Activated CD4-positive, alpha-beta T cell treated with anti-CD3 and anti-CD28 coated beads, Interleukin-2, amount 50 U/mL, for 24 hours (primary cell): ENCODE results near the gene BAD.

Source experiments
- DNase-seq, 2 donors: peaks; one replicate each; pipeline ENCODE4 v3.0.0-alpha.2; 2020; ENCODE audit warnings: low read depth in 1 of 2, low spot score in 1 of 2

BAD gene

GRCh38 chr11:64297699-64298358, 13.4 kb upstream of the BAD start:
- no peak for DNase-seq

DNA sequence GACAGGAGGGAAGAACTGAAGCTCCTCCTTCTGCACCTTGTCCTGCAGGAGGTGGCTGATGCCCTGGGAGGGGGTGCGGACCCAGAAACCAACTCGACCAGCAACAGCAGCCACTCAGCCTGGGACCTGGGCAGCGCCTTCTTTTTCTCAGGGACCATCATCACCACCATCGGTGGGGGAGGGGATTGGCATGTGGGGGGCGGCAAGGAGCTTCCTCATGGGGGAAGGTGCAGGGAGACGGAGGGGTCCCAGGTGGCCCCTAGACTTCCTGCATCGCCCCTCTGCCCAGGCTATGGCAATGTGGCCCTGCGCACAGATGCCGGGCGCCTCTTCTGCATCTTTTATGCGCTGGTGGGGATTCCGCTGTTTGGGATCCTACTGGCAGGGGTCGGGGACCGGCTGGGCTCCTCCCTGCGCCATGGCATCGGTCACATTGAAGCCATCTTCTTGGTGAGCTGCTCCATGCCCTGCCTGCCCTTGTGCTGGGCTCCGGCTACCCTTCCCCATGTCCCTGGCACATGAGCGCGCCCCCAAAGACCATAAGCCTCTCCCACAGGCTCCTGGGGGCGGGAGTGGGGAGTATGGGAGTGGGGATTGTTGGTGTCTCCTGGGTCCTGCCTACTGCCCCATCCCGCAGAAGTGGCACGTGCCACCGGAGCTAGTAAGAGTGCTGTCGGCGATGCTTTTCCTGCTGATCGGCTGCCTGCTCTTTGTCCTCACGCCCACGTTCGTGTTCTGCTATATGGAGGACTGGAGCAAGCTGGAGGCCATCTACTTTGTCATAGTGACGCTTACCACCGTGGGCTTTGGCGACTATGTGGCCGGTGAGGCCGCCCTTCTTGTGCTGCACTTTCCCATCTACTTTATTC, 12.6 kb upstream of the BAD start:
- DNase-seq: no peak

DNA sequence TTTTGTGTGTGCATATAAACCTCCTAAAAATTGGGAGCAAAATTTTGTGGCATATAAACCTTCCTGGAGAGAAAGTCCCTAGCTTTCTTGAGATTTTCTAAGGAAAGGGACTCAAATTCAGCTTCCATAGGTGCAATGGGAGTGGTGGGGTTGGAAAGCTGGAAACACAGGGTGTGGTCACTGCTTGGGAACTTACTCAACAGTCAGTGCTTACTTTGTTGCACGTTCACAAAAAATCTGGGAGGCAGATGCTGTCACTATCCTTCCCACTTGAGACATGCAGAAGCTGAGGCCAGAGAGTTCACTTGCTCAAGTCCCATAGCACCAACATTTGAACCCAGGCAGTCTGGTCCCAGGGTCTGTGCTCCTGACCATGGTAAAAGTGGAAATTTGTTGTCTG, 11.8 kb upstream of the BAD start:
- DNase-seq: no peak

DNA sequence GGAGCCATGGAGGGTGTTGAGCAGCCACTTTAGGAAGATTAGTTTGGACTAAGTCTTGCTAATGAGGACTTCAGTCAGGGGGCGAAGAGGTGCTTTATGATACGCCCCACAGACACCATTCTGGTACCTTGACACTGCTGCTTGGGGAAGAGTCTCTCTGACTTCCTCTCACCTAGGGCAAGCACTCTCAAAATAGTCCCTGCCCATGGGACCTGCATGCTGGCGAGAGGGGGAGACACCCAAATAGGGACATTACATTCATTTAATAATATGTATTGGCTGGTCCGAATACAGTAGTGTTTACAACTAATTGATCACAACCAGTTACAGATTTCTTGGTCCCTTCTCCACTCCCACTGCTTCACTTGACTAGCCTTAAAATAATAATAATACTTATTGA, 11.3 kb upstream of the BAD start:
- no peak for DNase-seq

GRCh38 chr11:64294774-64295173, 10.3 kb upstream of the BAD start:
- DNase-seq: no peak

DNA sequence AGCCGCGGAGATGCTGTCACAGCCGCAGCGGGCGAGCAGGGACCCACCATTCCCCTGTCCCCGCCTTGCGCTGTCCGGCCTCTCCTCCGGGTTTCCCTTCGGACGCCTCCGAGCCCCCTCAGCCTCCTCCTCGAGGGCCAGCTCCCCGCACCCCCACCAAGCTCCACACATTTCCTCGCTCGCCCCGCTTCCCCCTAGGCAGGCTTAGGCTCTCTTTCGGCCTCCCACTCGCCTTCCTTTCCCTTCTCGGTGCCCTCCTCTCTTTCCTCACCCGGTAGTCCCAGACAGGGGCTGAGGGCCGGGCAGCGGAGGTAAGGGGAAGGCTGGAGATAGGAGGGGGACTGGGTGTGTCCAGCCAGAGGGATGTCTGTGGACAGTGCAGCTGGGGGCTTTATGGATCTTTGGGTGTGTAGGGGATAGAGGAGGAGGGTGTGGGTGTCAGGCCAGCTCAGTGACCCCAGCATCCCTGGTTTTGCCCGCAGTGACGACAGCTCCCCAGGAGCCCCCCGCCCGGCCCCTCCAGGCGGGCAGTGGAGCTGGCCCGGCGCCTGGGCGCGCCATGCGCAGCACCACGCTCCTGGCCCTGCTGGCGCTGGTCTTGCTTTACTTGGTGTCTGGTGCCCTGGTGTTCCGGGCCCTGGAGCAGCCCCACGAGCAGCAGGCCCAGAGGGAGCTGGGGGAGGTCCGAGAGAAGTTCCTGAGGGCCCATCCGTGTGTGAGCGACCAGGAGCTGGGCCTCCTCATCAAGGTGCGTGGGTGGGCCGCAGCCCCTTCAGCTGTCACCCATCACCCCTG, 8.2 kb upstream of the BAD start:
- DNase-seq: no peak

DNA sequence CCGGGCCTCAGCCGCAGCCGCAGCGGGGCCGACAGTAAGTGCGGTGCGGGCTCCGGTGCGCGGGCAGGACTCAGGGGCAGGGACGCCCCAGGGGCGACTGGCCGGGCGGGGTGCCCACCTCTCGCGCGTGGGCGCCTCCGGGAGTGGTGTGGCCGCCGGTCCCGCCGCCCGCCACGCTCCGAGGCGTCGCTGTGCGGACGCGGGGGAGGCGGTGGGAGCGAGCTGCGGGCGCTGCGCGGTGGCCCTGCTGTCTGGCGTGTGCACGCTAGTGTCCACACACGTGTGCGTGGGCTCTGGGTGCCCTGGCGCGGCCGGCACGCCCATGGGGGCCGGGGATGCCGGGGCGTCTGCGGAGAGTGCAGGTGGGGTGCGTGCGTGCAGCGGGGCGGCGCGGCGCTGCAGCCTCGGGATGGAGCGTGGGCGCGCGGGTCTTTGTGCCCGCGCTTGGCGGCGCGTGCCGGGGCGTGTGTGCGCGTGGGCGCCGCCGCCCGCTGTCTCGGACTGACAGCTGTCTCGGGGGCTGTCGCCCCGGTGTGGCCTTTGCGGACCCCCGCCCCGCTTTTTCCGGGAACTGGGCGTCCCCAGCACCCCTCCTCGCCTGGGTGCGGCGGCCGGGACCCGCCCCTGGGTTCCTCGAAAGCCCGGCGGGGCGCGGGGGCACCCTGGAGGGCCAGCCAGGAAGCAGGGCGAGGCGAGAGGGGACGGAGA, 7.4 kb upstream of the BAD start:
- DNase-seq: no peak

DNA sequence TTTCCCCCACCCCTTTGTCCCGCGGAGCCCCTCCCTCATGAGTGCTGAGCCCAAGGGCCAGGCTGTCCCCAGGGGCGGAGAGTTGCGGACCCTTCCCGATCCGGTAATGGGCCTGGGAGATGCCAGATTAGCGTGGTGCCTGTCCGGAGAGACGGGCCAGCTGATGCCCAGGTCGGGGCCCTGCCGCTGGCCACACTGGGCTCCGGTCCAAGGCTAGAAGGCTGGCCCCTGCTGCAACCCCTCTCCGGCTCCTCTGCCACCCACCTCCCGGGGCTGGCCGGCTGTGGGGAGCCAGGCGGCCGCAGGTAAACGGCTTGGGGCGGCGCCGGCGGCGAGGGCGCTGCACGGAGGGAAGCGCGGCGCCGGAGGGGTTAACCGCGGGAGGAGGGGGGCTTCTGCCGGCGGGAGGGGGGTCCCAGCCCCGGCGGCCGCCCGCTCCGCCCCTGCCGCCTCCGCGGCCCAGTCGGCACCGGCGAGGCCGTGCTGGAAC, 6.8 kb upstream of the BAD start, which contains the start of gene KCNK4:
KCNK4 (plus strand) TSS at position 41 of the 490 bp plus-strand sequence. CDS start 1,717 bp downstream, outside the sequence.
- DNase-seq: no peak

GRCh38 chr11:64290352-64291261, 6.1 kb upstream of the BAD start:
- no peak for DNase-seq

DNA sequence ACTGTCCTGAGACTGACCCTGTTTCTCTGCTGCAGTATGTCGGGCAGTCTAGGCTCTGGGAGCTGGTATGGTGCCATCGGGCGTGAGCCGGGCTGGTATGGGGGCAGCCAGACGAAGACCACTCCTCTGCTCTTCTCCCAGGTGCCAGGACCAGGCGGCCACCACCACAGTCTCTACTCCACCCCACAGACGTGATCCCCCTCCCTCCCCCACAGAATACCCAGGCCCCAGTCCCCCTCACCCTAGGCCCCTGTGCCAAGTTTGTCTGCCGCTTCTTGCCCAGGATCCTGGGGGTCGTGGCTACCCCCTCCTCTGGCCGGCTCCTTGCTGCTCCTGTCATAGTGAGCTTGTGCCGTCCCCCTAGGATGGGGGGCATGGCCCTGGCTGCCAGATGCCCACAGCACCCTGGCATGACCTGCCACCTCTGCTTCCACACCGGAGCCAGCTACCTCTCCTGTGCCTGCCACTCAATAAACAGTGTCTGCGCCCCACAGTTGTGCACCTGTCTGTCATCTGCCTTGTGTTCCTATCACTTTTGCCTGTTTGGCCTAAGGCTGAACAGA, 4.6 kb upstream of the BAD start:
- no peak for DNase-seq

DNA sequence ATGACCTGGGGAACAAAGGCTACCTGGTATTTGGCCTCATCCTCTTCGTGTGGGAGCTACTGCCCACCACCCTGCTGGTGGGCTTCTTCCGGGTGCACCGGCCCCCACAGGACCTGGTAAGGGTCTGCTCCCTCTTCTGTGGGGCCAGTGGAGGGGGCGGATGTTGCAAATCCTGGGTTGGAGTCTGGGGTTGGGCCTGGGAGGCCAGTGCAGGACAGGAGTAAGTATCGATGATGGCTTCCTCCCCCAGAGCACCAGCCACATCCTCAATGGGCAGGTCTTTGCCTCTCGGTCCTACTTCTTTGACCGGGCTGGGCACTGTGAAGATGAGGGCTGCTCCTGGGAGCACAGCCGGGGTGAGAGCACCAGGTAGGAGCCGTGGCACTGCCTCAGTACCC, 3.9 kb upstream of the BAD start:
- DNase-seq: no peak

GRCh38 chr11:64287676-64288352, 3.3 kb upstream of the BAD start:
- no peak for DNase-seq

GRCh38 chr11:64286801-64287159, 2.3 kb upstream of the BAD start:
- no peak for DNase-seq

GRCh38 chr11:64285885-64286800, 1.7 kb upstream of the BAD start:
- DNase-seq: no peak

GRCh38 chr11:64284962-64285884, 758 bp upstream of the BAD start, which contains the start of gene GPR137:
GPR137 (plus strand) TSS chr11:64285848; CDS start chr11:64286525, 677 bp downstream.
- peak; percentile 80 to 97 for DNase-seq

DNA sequence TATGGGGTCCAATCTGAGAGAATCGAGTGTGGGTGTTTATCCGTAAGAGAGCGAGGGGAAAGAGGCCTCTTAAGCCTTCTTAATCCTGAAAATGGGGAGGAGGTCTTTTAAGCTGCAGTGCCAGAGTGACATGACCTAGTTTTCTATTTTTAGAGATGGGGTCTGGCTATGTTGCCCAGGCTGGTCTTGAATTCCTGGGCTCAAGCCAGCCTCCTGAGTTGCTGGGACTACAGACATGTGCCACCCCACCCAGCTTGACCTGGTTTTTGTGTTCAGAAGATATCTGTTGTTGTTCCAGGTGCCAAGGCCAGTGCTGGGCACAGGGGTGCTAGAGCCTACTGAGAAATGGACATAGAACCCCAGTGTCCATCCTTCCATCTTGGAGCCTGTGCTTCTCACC, 1.4 kb downstream of the BAD start:
- DNase-seq: no peak
